HG03103 (cell line): ENCODE data around the gene SLC5A10.
"Not testable (repeated sequence)": the region's sequence is repeated elsewhere in the genome, so short reads cannot be mapped to it uniquely, and the experiment has no call there.

Source experiments
- ATAC-seq: cut with Tn5 transposase; IDR thresholded peaks from one replicate; pipeline ENCODE4 v1.9.1; 2021; ENCODE audit warnings: low read depth; ENCODE audit not compliant: unreplicated experiment

The SLC5A10 gene

DNA sequence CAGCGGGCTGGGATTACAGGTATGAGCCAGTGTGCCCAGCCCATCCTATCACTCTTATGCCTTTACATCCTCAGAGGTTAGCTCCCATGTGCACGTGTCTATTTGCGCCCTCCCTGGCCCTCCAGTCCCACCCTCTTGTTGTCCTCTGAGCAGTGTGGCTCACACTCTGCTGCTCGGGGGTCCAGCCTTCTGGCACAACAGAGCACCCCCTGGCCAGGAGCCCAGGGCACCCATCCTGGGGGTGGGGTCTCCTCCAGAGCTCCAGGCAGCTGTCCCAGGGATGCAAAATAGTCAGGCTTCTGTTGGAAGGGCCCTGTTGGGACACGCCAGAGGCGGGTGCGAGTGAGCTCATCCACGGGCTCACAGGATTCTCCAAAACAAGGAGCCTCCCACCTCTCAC, 64.3 kb downstream of the SLC5A10 start:
- no peak for ATAC-seq

- ATAC-seq: no peak
Measured at GRCh38 chr17:19016881-19017280, 64.9 kb downstream of the SLC5A10 start.

GRCh38 chr17:19017401-19017800, 65.4 kb downstream of the SLC5A10 start:
- ATAC-seq: no peak

- no peak for ATAC-seq
Measured at GRCh38 chr17:19017804-19018599, 66.0 kb downstream of the SLC5A10 start.

DNA sequence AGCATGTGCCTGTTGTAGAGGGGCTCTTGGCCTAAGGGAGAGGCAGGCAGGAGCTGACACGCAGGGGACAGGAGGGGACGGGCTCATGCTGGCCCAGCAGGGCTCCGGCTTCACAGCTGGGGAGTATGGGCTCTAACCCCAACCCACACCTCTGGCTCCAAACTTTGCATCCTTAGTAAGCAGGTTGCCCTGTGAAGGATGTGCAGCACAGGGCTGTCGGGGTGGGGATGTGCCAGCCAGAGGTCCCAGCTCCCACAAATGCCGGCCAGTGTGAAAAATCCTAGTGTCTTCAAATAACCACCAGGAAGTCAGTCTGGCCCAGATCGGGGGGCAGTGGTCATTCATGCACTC, 66.6 kb downstream of the SLC5A10 start:
- no peak for ATAC-seq

DNA sequence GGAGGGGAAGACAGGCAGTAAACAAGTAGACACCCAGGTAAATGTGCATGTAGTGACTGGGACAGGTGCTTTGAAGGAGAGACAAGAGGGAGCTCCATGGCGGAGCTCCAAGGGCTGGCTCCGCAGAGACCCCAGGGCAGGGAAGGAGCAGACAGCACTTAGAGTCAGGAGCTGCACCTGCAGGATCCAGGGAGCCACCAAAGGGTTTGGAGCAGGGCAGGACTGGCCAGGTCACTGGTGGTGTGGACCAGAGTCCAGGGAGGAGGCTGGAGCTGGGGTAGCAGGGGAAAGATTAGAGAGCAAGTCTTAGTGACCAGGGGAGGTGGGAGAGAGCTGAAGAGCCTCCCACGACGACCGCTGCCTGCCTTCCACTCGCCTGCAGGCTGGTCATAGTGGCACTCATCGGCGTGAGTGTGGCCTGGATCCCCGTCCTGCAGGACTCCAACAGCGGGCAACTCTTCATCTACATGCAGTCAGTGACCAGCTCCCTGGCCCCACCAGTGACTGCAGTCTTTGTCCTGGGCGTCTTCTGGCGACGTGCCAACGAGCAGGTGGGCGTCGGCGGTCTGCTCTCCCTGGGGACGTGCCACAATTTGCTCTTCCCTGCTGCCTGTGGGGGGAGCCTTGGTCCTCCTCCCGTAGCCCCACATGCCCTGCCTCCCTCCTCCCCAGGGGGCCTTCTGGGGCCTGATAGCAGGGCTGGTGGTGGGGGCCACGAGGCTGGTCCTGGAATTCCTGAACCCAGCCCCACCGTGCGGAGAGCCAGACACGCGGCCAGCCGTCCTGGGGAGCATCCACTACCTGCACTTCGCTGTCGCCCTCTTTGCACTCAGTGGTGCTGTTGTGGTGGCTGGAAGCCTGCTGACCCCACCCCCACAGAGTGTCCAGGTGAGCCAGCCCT, 67.3 kb downstream of the SLC5A10 start:
- ATAC-seq: no peak

DNA sequence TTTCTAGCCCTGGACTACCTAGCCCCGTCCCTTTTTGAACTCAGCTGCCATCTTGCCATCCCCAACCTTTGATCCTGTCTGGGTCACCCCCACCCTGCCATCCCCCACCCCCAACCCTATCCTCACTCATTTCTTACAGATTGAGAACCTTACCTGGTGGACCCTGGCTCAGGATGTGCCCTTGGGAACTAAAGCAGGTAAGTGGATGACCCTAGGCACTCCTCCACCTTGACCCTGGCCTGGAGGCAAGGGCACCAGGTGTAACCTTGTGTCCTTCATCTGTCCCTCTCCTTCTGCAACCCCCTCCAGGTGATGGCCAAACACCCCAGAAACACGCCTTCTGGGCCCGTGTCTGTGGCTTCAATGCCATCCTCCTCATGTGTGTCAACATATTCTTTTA, 68.1 kb downstream of the SLC5A10 start:
- no peak for ATAC-seq

DNA sequence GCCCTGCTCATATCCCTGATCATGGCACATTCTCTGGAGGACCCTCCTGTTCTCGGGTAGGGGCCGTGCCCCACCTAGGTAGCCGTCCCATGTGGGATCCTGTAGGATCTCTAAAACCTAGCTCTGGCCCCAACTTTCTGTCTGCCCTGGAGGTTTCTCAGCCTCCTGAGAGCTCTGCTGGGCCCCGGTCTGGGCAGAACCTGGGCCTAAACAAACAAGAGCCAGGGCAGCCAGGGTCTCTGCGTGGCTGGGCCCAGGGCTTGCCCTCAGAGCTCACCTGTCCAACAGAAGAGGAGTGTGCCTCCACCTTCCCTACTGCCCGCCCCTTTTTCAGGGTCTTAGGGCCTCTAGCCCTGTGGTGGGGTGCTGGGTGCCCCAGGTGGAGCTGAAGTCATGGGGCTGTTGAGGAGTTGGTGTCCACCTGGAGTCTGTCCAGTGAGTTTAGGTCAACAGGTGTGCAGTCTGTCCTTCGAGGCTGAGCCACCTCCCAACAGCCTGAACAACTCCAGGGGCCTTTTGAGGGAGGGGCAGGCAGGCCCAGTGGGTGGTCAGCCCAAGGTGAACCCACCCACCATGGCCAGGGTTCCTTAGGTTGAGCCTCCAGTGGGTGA, 69.2 kb downstream of the SLC5A10 start:
- ATAC-seq: not testable (repeated sequence)

DNA sequence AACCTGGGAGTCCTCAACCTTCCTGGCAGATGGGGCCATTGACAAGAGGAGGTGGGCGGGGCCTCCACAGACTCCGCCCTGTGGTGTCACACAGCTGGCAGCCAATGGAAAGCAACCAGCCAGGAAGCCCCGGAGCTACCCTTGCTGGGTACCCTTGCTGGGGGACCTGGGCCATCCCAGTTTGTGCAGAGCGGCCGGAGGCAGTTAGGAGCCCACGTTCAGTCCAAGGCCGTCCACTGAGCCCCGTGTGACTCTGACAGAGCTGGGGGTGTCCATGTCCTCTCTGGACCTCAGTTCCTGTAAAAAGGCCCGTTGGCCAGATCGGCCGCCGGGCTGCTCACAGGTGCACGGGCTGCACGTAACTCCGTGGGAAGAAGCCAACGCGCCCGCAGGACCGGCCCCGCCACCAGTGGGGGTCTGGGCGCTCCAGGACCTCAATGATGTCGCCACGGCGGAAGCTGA, 69.7 kb downstream of the SLC5A10 start:
- ATAC-seq: no peak

DNA sequence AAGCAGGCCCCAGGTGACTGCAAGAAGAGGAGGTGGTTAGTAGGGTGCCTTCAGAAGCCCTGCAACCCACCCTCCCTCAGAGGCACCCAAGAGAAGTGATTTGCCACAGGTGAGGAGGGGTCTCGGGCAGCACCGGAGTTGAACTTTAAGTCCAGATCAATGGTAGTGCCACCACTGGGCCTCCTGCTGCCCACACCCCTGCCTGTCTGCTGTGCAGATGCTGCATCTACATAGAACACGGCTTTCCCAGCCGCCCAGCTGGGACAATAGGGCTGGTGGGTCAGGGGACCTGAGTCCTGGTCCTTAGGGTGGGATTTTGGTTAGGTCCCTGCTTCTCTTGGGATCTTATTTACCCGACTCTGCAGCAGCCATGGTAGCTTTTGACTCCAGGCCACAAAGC, 70.2 kb downstream of the SLC5A10 start:
- no peak for ATAC-seq

DNA sequence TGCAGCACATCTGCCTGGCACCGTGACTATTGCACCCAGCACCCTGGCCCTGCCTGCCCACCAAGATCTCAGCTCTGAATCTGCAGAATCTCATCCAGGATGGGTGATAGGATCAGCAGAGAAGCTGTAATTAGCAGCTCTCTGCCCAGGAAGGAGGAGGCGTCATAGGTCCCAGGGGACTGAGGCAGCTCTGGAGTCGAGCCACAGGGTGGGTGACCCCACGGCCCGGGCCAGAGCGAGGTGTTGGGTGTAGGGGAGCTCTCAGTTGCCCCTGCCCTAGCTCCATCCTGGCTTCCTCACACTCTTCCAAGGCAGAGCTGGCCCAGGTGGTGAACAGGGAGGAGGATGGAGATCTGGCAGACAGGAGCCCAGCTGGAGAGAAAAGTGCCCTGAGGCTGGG, 70.8 kb downstream of the SLC5A10 start:
- ATAC-seq: no peak

GRCh38 chr17:19023209-19023999, 71.4 kb downstream of the SLC5A10 start:
- ATAC-seq: no peak

- ATAC-seq: no peak
Measured at GRCh38 chr17:19024101-19025078, 72.4 kb downstream of the SLC5A10 start.

- ATAC-seq: not testable (repeated sequence)
Measured at GRCh38 chr17:19028671-19029070, 76.7 kb downstream of the SLC5A10 start.

DNA sequence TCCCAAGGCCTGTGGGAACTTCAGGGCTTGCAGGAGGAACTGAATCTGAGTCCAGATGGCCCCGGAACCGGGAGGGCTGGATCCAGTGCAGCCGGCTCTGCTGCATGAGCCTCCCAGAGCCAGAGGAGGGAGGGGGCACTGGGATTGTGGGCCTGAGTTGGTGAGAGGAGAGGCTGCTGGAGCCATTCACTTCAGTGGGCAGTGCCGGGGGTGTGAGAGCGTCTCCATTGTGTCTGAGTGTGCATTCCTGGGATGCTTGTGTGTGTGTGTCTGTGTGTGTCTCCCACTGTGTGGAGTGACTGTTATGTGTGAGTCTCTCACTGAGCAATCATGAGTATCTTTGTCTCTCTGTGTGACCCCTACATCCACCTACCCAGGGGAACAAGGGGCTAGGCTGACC, 77.8 kb downstream of the SLC5A10 start:
- ATAC-seq: not testable (repeated sequence)

- not testable (repeated sequence) for ATAC-seq
Measured at GRCh38 chr17:19030771-19031449, 78.9 kb downstream of the SLC5A10 start.

GRCh38 chr17:19031729-19032128, 79.8 kb downstream of the SLC5A10 start:
- not testable (repeated sequence) for ATAC-seq

- ATAC-seq: not testable (repeated sequence)
Measured at GRCh38 chr17:19032377-19032988, 80.5 kb downstream of the SLC5A10 start.
